Lung (tissue), 12 donors: Measurements from ENCODE around the gene IL21. TPM values are rescaled to one million over a fixed set of nuclear protein-coding genes. Genes with fewer than 3 reads are reported as not detected.
A peak's percentile ranks its signal among the peaks of the same experiment; 100 is the strongest.

Experiments used
- ATAC-seq: fragments of 200-7000 bp; cut with Tn5 transposase; one replicate; pipeline ENCODE4 v1.9.1; 2020; ENCODE audit warnings: moderate number of reproducible peaks; ENCODE audit not compliant: insufficient read depth, low FRiP score
- DNase-seq, 3 donors: peaks; one replicate each; pipeline ENCODE4 v3.0.0-alpha.2; 2013 to 2017
- H3K27ac ChIP-seq, 2 donors: one replicate each; pipeline ENCODE4 v1.5.1; 2013; ENCODE audit warnings: mild to moderate bottlenecking in 2 of 2, moderate library complexity in 2 of 2, control low read depth in 1 of 2, inconsistent platforms in 1 of 2, low read depth in 1 of 2, low read length in 1 of 2
- H3K27me3 ChIP-seq, 3 donors: one replicate each; pipeline ENCODE4 v1.5.1; 2013; ENCODE audit warnings: low read length in 2 of 3; ENCODE audit not compliant: control insufficient read depth in 3 of 3, insufficient read depth in 3 of 3
- H3K36me3 ChIP-seq, 4 donors: one replicate each; pipeline ENCODE4 v1.5.1; 2013; ENCODE audit warnings: low read length in 4 of 4, mild to moderate bottlenecking in 1 of 4, moderate library complexity in 1 of 4; ENCODE audit not compliant: control insufficient read depth in 4 of 4, insufficient read depth in 4 of 4
- H3K4me1 ChIP-seq, 5 donors: one replicate each; pipeline ENCODE4 v1.5.1; 2013; ENCODE audit warnings: low read length in 5 of 5, mild to moderate bottlenecking in 2 of 5, moderate library complexity in 1 of 5; ENCODE audit not compliant: control insufficient read depth in 5 of 5, insufficient read depth in 5 of 5
- H3K4me3 ChIP-seq: one replicate; pipeline ENCODE4 v1.5.1; 2013; ENCODE audit warnings: mild to moderate bottlenecking, control low read depth, moderate library complexity
- H3K9ac ChIP-seq, 2 donors: one replicate each; pipeline ENCODE4 v1.5.1; 2013; ENCODE audit warnings: low read length in 2 of 2, control low read depth in 1 of 2; ENCODE audit not compliant: insufficient read depth in 1 of 2
- H3K9me3 ChIP-seq, 4 donors: one replicate each; pipeline ENCODE4 v1.5.1; 2013; ENCODE audit warnings: low read length in 3 of 4, mild to moderate bottlenecking in 1 of 4, moderate library complexity in 1 of 4; ENCODE audit not compliant: control insufficient read depth in 4 of 4, insufficient read depth in 3 of 4
- WGBS, 2 donors: extraction: QIAGEN DNeasy Blood & Tissue Kit; methylation state at CpG; one replicate each; pipeline ENCODE4 v1.1.7; 2013; 5-methylcytosine and 5-hydroxymethylcytosine counted together
- polyA plus RNA-seq, 2 donors: library from polyadenylated mRNA; stranded (reverse); fragments of 200-250 nt; gene quantifications; one replicate each; pipeline ENCODE4 v1.2.1, GENCODE V29; 2013
- total RNA-seq, 2 donors: library from RNA; depleted of rRNA in 1 of 2; stranded (reverse); fragments of >200 nt in 1 of 2; gene quantifications; one replicate each; pipeline ENCODE4 v1.2.1, GENCODE V29; 2014 to 2021
- TF ChIP-seq, protein P1 (sequence below): IDR thresholded peaks from 2 replicates; pipeline ENCODE4 v1.5.1; 2012; ENCODE audit warnings: mild to moderate bottlenecking; ENCODE audit errors: control extremely low read depth, extremely low read depth
- donor health status: control.
- donor health status: control.
- donor health status: Bipolar disorder and iron deficiency.
- donor health status: healthy.
- donor health status: DM: yes; HTN: yes; CAD: no.

The IL21 gene
- total and polyA plus RNA-seq, 4 donors, result 0.02 to 0.26 TPM; not detected in 2

DNA sequence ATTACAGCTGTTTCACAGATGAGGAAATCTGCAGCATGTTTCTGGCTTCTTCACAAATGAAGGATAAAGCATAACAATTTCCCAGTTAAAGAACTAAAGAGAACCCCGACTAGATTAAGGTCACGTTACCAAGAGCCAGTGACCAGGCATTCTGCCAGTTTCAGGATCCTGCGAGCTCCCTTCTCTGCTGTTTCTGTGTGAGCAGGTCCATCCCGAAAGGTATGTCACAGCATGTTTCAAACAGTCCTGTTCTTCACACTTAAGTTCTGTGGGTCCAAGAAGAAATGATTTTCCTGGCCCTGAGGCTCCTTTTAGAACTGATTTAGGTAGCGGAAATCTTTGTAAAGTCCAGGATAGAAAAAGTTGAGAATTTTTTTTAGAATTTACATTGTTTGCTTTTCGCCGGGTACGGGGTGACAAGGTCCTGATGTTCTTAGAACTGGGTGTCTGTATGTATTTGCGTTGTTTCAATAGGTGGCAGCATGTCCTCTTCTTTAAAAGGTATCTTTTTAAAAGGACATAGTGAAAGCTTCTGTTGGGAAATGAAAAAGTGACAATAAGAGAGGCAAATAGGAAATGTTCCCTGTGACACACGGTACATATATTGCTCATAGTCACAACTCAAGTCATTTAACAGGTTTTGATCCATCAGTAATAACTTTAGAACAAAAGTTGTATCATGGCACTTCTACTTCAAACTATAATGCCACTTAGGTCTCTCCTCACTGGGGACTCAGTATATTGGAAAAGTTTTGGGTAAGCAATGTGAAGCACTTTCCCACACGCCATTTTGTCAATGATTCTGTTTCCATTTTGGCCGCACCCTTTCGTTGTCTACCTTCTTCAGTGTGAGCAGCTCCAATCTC, 18.4 kb downstream of the IL21 start:
- H3K4me3 ChIP-seq, result no peak overlapping the region
- no peak overlapping the region for H3K27ac ChIP-seq
- no peak overlapping the region for H3K9ac ChIP-seq
- WGBS, 2 donors, result 36 to 48% methylated on average over 13 of the region's 13 CpGs
- TF ChIP-seq, protein P1, sequence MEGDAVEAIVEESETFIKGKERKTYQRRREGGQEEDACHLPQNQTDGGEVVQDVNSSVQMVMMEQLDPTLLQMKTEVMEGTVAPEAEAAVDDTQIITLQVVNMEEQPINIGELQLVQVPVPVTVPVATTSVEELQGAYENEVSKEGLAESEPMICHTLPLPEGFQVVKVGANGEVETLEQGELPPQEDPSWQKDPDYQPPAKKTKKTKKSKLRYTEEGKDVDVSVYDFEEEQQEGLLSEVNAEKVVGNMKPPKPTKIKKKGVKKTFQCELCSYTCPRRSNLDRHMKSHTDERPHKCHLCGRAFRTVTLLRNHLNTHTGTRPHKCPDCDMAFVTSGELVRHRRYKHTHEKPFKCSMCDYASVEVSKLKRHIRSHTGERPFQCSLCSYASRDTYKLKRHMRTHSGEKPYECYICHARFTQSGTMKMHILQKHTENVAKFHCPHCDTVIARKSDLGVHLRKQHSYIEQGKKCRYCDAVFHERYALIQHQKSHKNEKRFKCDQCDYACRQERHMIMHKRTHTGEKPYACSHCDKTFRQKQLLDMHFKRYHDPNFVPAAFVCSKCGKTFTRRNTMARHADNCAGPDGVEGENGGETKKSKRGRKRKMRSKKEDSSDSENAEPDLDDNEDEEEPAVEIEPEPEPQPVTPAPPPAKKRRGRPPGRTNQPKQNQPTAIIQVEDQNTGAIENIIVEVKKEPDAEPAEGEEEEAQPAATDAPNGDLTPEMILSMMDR, result peak; percentile 5
- no peaks in the 10 kb centered on the region for H3K27me3 ChIP-seq
- peak; percentile 35 for ATAC-seq
- no peaks in the 10 kb centered on the region for H3K36me3 ChIP-seq
- H3K4me1 ChIP-seq, result peaks cover 0 to 5% (median 0%) of the 10 kb centered on the region in 5 donors
- no peaks in the 10 kb centered on the region for H3K9me3 ChIP-seq
- DNase-seq, result peak in 2 of 3 donors; percentile 57

DNA sequence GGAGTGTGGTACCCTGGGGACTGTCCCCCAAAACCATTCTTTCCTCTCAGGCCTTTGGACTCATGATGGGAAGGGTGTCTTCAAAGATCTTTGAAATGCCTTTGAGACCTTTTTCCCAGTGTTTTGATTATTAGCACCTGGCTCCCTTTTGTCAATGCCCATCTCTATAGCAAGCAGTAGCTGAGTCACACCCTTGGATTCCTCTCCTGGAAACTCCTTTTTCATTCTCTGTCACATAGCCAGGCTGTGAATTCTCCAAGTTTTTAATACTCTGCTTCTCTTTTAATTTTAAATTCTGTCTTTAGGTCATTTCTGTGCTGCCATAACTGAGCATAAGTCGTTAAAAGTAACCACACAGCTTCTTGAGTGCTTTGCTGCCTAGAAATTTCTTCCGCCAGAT, 29.7 kb downstream of the IL21 start:
- 89 to 91% methylated on average over 2 of the region's 2 CpGs for WGBS, 2 donors
- Histone ChIP-seq H3K4me3 (no peak overlapping the region), H3K27ac (no peak overlapping the region), H3K36me3 (no peaks in the 10 kb centered on the region), H3K9ac (no peak overlapping the region), H3K27me3 (no peaks in the 10 kb centered on the region), H3K9me3 (no peaks in the 10 kb centered on the region), H3K4me1 (peaks cover 0 to 2% (median 0%) of the 10 kb centered on the region in 5 donors)
- TF ChIP-seq, protein P1, result no peak
- ATAC-seq, result no peak
- no peak for DNase-seq

DNA sequence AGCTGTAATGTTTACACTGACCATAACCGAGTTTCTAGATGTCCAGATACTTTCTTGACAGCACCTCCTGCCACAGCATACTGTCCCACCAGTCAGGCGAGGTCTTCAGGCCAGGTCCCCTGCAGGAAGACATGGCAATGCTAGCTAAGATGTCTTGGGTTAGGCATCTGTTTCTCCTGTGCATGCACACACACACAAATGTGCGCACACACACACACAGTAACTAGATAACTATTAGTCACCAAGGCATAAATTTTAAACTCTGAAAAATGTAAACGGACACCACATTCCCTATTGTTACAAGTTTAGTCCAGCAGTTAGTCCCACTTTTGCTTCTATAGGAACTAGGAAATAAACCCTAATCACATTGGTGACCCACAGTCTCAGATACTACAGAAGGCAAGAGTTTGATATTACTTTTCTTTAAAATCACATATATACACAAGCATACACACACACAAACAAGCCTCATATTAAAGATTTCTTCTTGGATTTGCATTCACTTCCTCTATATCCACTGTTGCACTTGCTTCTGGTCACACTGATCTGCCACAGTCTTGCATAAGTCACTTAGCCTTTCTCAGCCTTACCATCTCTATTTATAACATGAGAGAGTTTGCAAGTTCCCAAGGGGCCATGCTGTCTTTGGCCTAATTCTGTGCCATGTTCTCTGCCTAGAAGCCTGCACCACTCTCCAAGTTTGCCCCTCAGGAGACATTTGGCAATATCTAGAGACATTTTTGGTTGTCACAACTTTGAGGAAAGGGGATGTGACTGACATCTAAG, 32.2 kb downstream of the IL21 start:
- no peak for DNase-seq

More for the DNA sequence above, 32.2 kb downstream of the IL21 start:
- TF ChIP-seq, protein P1, result no peak
- Histone ChIP-seq H3K4me3 (no peak overlapping the region), H3K27ac (no peak overlapping the region), H3K9me3 (no peaks in the 10 kb centered on the region), H3K36me3 (no peaks in the 10 kb centered on the region), H3K9ac (no peak overlapping the region), H3K4me1 (peaks cover 0 to 3% (median 0%) of the 10 kb centered on the region in 5 donors), H3K27me3 (no peaks in the 10 kb centered on the region)
- ATAC-seq, result no peak
- WGBS, 2 donors, result 72 to 80% methylated on average over 4 of the region's 4 CpGs
